ENCODE data around the gene EXOSC1. TPM values are rescaled to one million over a fixed set of nuclear protein-coding genes. Genes with fewer than 3 reads are reported as not detected.
"Not testable (repeated sequence)": the region's sequence is repeated elsewhere in the genome, so short reads cannot be mapped to it uniquely, and the experiment has no call there.

The EXOSC1 gene
- total RNA-seq, 4 donors from 2014 or later: 17.9 to 27.7 (median 23.0) TPM

- H3K27me3 ChIP-seq: no peaks in the 10 kb centered on the region
- no peaks in the 10 kb centered on the region for H3K4me1 ChIP-seq
- no peaks in the 10 kb centered on the region for H3K9me3 ChIP-seq
- no peak overlapping the region for H3K4me3 ChIP-seq
- H3K27ac ChIP-seq: no peak overlapping the region
- H3K36me3 ChIP-seq: peaks cover 0 to 98% (median 0%) of the 10 kb centered on the region in 3 donors
- DNase-seq: no peak
- no peak for TF ChIP-seq POLR2A (IDR thresholded peaks at IDR 0.05)
- TF ChIP-seq CTCF (IDR thresholded peaks at IDR 0.05): no peak
Measured at GRCh38 chr10:97475936-97476594, 30.3 kb upstream of the EXOSC1 start.

GRCh38 chr10:97474918-97475317 is 29.1 kb upstream of the EXOSC1 start:
- no peaks in the 10 kb centered on the region for H3K27me3 ChIP-seq
- no peaks in the 10 kb centered on the region for H3K9me3 ChIP-seq
- no peak overlapping the region for H3K27ac ChIP-seq
- no peak overlapping the region for H3K4me3 ChIP-seq
- no peak for DNase-seq
- peaks cover 0 to 96% (median 0%) of the 10 kb centered on the region in 3 donors for H3K36me3 ChIP-seq
- no peak for TF ChIP-seq CTCF (IDR thresholded peaks at IDR 0.05)
- TF ChIP-seq POLR2A (IDR thresholded peaks at IDR 0.05): no peak
- H3K4me1 ChIP-seq: no peaks in the 10 kb centered on the region

- not testable (repeated sequence) for H3K4me1 ChIP-seq, H3K27ac ChIP-seq, H3K27me3 ChIP-seq, H3K9me3 ChIP-seq, H3K4me3 ChIP-seq
- H3K36me3 ChIP-seq: peaks cover 0 to 97% (median 0%) of the 10 kb centered on the region in 3 donors
- DNase-seq: peak in 1 of 3 donors; percentile 32
Measured at GRCh38 chr10:97468781-97469180, 23.0 kb upstream of the EXOSC1 start.

GRCh38 chr10:97468162-97468561 is 22.4 kb upstream of the EXOSC1 start:
- H3K36me3 ChIP-seq: peaks cover 0 to 97% (median 0%) of the 10 kb centered on the region in 3 donors
- DNase-seq: peak in 1 of 3 donors; percentile 62
- H3K27ac ChIP-seq: no peak overlapping the region
- H3K4me1 ChIP-seq: no peaks in the 10 kb centered on the region
- no peaks in the 10 kb centered on the region for H3K27me3 ChIP-seq
- no peaks in the 10 kb centered on the region for H3K9me3 ChIP-seq
- TF ChIP-seq CTCF (IDR thresholded peaks at IDR 0.05) (no peak), POLR2A (IDR thresholded peaks at IDR 0.05) (no peak)
- H3K4me3 ChIP-seq: no peak overlapping the region

- Histone ChIP-seq H3K9me3 (no peaks in the 10 kb centered on the region), H3K4me3 (no peak overlapping the region), H3K27ac (no peak overlapping the region), H3K36me3 (peaks cover 0 to 98% (median 0%) of the 10 kb centered on the region in 3 donors), H3K4me1 (no peaks in the 10 kb centered on the region), H3K27me3 (no peaks in the 10 kb centered on the region)
- no peak for DNase-seq
- TF ChIP-seq POLR2A (IDR thresholded peaks at IDR 0.05): no peak
- no peak for TF ChIP-seq CTCF (IDR thresholded peaks at IDR 0.05)
Measured at GRCh38 chr10:97466755-97467154, 20.9 kb upstream of the EXOSC1 start.

GRCh38 chr10:97465982-97466381 is 20.2 kb upstream of the EXOSC1 start:
- peak in 1 of 3 donors; percentile 15 for DNase-seq
- no peaks in the 10 kb centered on the region for H3K9me3 ChIP-seq
- no peaks in the 10 kb centered on the region for H3K27me3 ChIP-seq
- no peak overlapping the region for H3K27ac ChIP-seq
- TF ChIP-seq CTCF (IDR thresholded peaks at IDR 0.05): no peak
- TF ChIP-seq POLR2A (IDR thresholded peaks at IDR 0.05): no peak
- no peak overlapping the region for H3K4me3 ChIP-seq
- H3K4me1 ChIP-seq: no peaks in the 10 kb centered on the region
- peaks cover 0 to 99% (median 0%) of the 10 kb centered on the region in 3 donors for H3K36me3 ChIP-seq
